GM18520 (cell line): ENCODE data around the gene STK32C.
"Not testable (repeated sequence)": the region's sequence is repeated elsewhere in the genome, so short reads cannot be mapped to it uniquely, and the experiment has no call there.

ENCODE experiments used
- ATAC-seq: cut with Tn5 transposase; IDR thresholded peaks from one replicate; pipeline ENCODE4 v1.9.1; 2021; ENCODE audit not compliant: unreplicated experiment

Gene STK32C

DNA sequence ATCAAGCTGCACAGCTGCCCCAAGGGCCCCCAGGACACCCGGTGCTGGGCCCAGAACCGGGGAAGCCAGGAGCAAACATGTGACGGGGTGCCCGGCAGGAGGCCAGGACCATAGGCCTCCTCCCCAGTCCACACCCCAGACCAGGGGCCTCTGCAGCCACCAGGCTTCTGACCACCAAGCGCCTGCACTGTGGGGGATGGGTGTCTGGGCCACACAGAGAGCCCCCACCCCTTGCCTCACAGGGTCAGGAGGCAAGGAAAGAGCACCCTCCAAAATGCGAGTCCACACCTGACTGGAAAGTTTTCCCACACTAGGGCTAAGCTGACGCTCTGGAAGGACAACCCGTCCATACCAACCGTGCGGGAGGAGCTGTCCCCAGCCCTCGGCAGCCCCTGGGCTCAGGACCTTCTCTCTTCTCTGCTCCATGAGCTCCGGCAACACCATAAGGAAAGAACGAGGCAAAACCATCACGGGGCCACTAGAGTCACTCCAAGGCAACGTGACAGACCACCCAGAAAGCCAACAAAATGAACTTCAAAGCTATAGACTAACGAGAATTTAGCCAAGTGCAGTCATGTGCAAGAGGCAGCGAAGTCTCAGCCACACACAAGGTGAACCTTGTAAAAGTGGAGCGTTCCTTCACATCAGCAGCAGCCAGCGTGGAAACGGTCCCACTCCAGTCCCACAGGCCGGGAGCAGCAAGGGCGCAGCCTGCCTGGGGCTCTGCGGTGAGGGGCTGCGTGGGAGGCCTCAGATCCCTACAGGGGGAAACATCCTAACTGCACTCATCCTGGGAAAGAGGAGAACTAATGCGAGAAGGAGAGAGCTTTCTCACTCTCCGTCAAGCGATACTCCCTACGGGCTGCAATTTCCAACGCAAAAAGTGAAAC is 5.1 kb downstream of the STK32C start:
- ATAC-seq, result no peak

- ATAC-seq, result no peak
Measured at GRCh38 chr10:132301371-132302330, 6.1 kb downstream of the STK32C start.

GRCh38 chr10:132300582-132300981 is 7.2 kb downstream of the STK32C start:
- no peak for ATAC-seq

GRCh38 chr10:132299371-132300336 is 8.1 kb downstream of the STK32C start:
- ATAC-seq, result no peak

- no peak for ATAC-seq
Measured at GRCh38 chr10:132298038-132298881, 9.5 kb downstream of the STK32C start.

GRCh38 chr10:132297526-132297925 is 10.2 kb downstream of the STK32C start:
- no peak for ATAC-seq

DNA sequence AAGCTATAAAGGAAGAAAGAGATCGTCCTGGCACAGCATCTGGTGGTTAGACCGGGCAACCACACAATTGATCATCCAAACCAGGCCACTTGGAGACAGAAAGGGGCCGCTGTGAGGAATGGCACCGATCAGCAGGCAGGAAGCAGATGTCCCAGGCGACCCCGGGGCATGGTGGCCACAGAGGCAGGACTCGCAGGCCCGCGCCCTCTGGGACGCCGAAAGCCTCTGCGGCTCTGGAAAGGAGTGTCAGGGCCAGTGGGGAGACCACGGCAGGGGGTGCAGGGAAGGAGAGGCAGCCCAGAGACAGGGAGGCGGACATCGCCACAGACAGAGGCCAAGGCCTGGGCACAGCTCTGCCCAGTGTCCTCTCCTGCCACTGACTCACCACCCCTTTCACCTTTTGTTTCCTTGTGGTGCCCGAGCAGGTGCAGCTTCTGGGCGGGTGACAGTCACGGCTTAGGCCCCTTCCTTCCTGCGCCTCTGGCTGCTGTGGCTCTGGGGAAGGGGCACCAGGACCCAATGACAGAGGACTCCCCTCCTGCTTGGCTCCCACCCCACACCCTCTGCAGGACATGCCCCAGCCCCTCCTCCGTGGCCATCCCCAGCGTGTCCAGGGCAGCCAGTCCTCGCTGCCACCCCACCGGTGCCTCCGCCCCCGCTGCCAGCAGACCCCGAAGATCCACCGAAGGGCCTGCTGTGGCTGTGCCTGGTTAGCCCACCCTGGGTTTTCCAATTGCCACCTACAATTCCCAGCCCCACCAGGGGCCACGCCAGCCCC is 10.9 kb downstream of the STK32C start:
- ATAC-seq, result no peak

- ATAC-seq, result not testable (repeated sequence)
Measured at GRCh38 chr10:132295481-132295880, 12.3 kb downstream of the STK32C start.

DNA sequence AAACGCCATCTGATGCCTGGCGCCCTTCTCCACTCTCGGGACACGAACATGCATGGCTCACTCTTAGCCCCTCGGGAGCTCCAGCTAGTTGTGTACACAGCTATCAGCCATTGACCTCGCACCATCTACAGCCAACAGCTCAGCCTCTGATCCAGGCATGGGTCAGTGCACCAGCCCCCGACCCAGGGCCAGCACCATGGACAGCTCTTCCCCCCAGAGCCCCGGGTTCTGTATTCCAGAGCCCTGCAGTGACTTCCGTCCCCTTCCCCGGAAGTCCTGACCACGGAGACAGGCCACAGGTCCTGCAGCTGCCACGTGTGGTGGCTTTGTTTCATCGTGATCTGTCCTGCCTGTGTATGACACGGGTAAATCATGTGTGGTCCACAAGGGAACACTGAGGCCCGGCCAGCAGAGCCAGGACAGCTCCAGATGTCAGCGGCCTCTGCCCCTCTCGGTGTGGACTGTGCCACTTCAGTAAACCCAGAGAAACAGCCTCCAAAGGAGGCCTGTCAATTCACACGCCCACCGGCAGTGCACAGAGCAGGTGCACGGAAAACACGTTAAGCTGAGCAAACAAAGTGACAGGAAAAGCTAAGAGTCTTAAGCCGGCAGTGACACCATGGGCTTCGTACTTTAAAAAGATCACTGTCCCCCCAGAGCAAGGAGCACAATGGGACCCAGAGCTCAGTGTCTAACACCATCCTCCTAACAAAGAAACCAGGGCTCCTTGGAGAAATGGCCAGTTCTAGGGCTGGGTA is 13.0 kb downstream of the STK32C start:
- ATAC-seq, result no peak

DNA sequence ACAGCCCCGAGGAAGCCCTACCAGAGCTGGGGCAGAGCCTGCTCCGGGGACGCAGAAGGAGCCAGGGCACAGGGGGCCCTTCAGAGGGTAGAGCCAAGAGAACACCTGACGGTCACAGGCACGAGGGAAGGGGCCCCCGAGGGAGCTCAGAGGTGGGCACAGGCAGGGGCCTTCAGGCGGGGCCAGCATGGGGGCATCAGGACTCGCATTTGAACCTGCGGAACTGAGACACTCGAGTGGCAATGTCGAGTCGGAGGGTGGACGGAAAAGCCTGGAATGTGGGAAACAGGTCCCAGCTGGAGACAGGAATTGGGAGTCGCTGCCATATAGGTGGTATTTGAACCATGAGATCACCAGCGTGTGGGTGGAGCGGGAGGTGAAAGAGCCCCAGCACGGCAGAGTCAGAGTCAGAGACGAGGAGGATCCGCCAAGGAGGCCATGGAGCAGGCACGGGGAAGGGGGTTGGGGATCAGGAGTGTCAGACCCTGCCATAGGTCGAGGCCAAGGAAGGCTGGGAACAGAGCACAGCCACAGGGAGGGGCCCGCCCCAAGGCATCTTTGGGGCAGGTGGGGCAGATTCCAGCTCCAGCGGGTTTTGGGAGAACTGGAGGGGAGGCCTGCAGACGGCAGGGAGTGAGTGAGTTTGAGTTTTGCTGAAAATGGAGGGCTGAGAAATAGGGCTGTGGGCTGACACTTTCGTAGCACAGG is 13.8 kb downstream of the STK32C start:
- ATAC-seq, result no peak

DNA sequence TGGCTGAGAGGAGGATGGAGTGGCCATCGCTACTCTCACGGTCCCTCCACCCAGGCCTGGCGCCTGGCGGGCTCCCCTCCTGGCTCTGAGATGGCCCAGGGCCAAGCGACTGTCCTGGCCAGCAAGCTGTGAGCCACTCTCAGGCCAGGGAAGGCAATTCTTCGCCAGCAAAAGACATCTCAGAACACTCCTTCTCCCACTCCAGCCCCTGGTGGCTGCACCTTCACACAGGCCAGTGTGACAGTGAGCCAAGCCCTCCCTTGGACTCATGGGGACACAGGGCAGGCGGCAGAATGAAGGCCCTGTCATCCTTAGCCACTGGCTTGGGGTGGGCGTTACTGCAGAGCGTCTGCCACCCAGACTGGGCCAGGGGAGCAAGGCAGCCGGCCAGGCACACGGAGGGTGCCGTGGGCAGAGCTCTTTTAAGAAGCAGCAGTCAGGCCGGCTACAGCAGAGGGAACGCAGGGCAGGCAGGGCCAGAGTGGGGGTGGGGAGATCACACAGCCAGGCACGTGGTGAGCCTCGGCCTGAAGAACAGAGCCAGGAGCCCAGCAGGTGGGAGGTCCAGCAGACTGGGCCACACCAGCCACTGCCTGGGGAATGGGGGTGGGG is 14.4 kb downstream of the STK32C start:
- ATAC-seq, result no peak

GRCh38 chr10:132292287-132293200 is 15.2 kb downstream of the STK32C start:
- ATAC-seq, result no peak

DNA sequence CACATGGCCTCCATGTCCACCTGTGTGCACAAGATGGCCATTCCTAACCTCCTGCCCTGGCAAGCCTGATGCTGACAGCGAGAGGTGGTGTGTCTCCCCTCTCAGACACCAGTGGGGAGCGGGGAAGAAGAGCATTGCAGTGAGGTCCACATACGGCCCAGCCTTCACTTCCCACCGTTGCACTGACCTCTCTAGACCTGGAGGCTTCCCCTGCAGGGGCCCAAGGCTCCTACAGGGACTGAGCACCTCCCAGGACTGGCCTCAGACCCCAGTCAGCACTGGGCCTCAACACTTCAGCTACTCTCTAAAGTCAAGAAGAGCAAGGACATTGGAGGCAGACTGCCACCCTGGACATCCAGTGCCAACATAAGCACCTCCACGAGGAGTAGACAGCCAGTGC is 15.9 kb downstream of the STK32C start:
- ATAC-seq, result no peak

GRCh38 chr10:132290631-132291030 is 17.1 kb downstream of the STK32C start:
- ATAC-seq, result no peak

- no peak for ATAC-seq
Measured at GRCh38 chr10:132289439-132289838, 18.3 kb downstream of the STK32C start.
